HG03139 (cell line): Measurements from ENCODE around the gene UBE2D4.

ENCODE experiments used
- ATAC-seq: cut with Tn5 transposase; IDR thresholded peaks from one replicate; pipeline ENCODE4 v1.9.1; 2021; ENCODE audit not compliant: unreplicated experiment

The UBE2D4 gene

DNA sequence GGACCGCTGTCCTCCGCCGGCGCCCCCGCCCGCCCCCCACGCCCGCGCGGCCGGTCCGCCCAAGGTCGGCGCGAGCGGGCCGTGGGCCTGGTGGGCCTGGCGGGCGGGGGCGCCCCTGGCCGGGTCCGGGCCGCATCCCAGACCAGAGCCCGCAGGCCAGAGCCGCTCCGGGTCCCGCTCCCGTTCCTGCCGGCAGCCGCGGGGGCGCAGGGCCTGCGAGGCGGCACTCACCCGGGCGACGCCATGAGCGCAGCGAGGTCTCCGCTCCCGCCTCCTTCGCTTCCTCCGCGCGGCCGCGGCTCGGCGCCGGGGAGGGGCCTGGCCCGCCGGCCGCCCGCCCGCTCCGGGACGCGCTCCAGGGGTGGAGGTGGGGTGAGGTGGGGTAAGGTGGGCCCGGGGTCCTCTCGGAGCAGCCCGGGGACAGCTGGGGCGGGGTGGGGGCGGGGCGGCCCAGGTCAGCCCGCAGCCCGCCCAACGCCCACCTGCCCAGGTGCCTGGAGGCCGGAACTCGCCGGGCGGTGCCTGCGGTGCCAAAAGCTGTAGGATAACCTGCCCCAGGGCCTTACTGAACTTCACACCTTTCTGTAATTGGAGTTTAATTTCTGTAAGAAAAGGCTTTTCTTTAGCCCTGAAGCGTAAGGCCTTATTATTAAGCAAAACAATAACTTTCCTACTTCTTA is 19.8 kb upstream of the UBE2D4 start, which contains the start of gene URGCP:
TSS of gene URGCP (minus strand) at position 266 of the 680 bp plus-strand sequence. CDS start at position 245, 21 bp downstream.
- ATAC-seq = peak; percentile 77

DNA sequence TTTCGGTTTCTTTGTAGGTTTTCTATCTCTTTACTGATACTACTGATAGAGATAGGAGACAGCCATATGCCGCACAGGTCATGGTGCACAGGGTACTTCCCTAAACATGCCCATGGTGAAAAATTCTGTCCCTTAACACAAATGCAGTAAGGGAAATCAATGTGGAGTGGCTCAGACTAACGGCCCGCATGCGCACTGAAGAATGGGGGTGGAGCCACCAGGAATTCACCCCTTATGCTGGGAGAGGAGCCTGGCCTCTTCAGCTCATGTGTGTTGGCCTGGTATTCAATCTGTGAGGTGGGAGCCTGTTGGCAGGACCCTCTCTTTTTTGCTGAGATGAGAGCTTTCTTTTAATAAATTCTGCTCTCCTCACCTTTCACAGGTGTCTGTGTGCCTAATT is 11.4 kb upstream of the UBE2D4 start:
- ATAC-seq = no peak

DNA sequence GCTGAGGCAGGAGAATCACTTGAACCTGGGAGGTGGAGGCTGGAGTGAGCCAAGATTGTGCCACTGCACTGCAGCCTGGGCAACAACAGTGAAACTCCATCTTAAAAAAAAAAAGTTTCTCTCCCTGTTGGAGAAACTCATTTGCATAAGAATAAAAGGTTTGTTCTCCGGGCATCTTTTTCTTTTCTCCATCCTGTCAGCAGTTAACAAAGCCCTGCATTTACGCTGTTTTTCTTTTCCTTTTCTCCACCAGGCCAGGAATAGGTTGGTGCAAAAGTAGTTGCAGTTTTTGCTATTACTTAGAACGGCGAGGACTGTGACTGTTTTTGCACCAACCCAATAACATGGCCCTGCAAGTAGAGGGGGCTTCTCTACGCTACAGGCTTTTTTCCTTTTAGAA is 10.3 kb upstream of the UBE2D4 start:
- ATAC-seq = no peak

DNA sequence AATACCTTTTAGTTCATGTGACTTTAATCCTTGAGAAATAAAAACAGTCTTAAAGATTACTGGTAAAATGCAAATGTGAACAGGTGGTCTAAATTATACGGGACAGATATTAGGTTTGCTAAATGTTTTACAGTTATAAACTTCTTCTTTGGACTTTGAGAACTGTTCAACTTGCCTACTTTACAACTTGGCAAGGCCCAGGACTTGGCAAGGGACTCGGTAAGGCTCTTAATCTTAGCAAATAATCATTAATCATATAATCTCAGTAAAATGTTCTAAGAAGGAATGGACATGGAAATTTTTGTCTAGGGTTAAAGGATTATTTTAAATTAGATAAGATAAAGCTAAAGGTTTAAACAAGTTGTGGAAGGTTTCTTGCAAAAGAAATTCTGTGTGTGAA is 4.8 kb upstream of the UBE2D4 start:
- ATAC-seq = no peak

DNA sequence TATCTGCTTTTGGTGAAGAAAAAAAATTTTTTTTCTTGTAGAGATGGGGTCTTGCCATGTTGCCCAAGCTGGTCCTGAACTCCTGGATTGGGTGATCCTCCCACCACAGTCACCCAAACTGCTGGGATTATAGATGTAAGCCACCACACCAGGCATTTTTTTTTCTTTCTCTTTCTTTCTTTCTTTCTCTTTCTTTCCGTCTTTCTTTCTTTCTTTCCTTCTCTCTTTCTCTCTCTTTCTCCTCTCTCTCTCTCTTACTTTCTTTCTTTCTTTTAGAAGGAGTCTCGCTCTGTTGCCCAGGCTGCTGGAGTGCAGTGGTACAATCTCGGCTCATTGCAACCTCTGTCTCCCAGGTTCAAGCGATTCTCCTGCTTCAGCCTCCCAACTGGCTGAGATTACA is 3.5 kb upstream of the UBE2D4 start:
- no peak for ATAC-seq

DNA sequence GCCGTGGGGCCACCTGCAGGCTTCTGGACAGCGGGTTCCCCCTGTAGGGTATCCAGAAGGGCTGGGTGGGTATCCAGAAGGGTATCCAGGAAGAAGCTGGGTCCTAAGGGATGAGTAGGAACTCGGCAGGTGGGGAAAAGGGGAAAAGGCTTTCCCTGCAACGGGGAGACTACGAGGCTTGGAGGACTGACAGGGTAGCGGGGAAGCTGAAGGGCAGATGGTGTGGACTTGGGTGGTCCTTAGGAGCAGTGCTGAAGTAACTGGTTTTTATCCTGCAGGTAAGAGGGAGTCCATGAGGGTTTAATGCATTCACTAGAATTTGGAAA is 525 bp downstream of the UBE2D4 start:
- no peak for ATAC-seq

DNA sequence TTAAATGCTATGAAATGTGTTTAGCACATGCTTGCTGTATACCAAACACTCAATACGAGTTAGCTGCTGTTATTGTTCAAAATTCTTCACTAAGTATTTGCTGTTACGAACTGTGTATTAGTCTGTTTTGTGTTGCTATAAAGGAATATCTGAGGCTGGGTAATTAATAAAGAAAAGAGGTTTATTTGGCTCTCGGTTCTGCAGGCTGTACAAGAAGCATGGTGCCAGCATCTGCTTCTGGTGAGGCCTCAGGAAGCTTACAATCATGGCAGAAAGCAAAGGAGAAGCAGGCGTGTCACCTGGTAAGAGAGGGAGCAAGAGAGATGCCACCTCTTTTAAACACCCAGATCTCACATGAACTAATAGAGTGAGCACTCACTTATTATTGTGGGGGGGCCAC is 1.6 kb downstream of the UBE2D4 start:
- no peak for ATAC-seq

DNA sequence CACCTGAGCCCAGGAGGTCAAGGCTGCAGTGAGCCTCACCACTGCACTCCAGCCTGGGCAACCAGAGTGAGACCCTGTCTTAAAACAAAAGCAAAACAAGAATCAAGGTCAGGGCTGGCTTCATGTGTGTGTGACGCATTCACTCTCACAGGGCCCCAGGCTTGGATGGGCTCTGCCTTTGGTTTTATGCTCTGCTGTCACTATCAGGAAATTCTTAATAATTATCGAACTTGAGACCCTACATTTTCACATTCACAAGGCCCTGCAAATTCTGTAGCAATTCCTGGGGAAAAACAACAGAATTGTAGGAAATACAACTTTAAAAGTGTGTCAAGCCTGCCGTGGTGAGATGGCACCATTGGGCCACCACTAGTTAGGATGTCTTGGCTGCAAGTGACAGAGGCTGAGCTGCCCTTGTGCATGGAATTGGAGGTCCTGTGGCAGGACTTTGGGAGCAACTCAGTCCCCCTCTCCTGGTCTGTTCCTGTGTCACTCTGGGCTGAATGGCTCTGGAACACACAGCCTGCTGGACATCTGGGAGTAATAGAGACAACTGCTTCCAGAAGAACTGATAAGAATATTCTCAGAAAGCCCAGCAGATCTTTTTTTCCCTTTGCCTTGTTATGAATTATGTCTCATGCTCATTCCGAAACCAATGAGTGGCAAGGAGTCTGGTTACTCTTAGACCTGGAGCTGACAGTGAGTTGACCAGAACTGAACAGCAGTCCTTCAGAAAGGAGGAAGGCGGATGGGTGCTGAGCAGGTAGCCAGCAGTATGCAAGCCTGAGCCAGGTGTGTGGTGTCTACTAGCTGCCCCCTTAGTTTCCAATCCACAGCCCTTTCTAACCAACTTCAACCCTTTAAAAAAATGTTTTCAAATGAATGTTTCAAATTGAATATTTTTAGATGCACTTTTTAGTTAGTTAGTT is 3.6 kb downstream of the UBE2D4 start:
- ATAC-seq = no peak

DNA sequence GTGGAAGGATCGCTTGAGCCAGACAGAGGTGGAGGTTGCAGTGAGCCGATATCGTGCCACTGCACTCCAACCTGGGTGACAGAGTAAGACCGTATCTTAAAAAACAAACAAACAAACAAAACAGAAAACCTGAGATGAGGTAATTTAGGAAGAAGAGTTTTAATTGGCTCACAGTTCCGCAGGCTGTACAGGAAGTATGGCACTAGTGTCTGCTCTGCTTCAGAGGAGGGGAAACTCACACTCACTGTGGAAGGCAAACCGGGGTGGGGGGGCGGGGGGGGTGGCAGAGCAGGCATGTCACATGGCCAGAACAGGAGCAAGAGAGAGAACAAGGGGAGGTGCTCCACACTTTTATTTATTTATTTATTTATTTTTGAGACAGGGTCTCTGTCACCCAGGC is 5.1 kb downstream of the UBE2D4 start:
- no peak for ATAC-seq

DNA sequence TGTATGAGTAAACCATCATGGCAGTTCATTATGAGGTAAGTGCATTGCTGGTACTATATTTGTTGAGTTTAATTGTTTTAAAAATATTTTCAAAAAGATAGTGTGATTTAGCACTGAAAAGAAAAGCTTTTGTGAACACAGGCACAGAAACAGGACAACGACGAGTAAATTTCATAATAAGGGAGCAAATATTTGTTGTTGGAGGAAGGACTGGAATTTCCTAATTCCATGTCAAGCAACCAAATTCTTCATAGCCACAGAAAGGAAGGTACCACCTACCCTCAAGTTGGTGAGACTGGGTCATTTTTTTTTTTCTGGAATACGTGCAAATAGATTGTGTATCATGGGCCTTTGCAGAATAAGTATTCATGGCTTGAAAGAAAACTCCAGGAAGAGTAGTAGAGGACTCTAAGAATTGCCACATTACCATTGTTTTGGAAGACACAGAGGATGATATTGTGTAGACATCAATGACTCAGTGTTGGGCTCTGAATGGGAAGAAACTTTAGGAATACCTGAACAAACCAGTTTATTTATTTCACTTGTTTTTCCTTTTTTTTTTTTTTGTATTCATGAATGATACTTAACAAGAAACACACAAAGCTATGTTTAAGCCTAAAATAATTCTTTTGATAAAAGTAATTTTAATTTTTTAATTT is 7.8 kb downstream of the UBE2D4 start:
- no peak for ATAC-seq

DNA sequence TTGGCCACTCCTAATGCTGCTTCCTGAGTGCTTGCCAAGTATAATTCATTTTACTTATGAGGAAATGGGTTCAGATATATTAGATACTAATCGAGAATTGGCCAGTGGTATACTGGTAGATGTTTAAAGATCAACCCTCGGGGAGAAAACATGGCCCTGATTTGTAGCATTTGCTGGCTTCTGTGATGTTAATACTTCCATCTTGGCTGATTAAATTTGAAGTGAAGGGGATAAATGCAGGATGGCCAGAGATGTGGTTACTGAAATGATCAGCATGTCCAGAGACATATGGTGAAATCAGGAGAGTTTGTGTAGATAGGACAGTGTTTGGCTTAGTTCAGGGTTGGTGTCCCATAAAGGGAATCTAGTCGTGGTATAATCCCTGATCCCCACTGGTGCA is 11.2 kb downstream of the UBE2D4 start:
- no peak for ATAC-seq

DNA sequence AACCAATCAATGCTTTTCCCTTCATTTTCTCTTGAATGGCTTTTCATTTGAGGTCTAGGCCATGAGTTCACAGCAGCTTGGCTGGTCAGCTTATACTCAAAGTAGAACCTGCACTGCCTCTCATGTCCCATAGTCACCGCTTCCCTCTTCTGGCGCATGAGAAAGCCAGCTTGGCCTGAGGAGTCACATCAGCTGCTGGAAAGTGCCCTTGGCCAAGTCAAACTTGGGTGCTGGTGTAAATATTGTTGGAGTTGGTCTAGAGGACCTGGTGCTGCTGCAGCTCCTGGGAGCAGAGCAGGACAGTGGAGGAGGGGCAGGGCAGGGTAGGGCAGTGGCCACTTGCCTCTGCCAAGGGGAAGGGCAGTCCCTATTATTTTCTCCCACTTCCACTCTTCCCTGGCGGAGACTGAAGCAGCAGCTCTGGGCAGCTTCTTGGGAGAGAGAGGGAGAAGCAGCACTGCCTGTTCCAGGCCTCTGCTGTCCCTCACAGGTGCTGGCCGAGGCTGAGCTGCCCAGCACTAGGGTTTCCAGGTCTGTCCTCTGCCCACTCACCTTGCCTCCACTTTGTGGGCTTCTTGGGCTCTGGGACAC is 12.8 kb downstream of the UBE2D4 start:
- no peak for ATAC-seq

DNA sequence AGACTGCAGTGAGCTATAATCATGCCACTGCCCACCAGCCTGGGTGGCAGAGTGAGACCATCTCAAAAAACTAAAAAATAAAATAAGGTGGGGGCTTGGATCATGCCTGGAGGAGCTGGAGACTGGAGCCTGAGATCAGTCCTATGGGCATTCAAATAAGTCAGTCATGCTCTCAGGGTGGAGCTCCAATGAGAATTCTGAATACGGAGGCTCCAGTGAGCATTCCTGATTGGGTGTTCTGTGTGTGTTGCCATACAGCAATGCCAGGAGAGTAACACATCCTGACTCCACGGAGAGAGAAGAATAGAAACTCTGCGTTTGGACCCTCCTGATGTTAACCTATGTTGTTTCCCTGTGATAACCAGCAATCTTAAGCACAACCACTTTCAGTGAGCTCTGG is 16.0 kb downstream of the UBE2D4 start:
- no peak for ATAC-seq

DNA sequence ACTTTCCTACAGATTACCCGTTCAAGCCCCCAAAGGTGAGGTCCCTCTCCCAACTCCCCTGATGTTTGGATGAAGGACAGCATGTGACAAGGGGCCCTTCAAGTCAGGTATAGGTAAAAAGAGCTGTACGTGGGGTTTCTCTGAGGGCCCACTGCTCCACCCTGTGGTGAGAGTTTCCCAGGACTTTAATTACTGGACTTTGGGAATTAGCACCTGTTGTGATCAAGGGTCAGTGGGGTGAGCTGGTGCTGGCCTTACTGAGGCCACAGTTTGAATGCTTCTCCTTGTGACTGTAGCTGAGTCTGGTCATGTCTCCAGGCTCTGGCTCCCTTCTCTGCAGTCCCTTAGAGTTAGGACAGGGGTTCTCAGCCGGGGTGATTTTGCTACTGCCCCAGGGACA is 16.8 kb downstream of the UBE2D4 start:
- no peak for ATAC-seq

DNA sequence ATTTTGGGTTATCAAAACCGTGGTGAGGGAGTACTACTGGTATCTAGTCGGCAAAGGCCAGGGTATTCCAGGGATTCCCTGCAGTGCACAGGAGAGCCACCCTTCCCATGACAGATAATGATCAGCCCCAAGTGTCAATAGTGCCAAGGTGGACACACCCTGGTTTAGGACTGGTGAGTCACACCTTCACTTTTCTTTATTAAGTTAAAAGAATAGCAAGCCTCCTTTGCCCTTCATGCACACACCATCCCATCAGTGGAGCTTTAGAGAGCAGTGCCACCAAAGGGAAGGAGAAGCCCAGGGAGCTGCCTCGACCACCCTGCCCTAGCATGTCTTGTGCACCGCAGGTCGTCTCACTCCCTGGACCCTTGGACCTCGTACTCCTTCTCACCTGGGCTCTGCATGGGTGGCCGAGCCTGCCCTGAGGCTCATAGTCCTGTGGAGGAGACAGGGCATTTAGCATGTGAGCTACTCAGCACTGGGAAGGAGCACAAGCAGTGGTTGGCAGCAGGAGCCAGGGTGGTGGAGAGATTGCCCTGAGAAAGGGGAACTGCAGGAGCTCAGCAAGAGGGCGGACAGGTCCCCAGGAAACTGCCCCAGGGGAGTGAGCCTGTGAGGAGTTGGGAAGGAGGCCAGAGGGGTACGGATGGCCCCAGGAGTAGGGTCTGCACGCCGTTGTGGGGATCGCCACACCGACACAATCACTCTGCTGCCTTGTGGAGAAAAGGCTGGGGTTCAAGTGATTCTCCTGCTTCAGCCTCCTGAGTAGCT is 17.4 kb downstream of the UBE2D4 start:
- no peak for ATAC-seq

DNA sequence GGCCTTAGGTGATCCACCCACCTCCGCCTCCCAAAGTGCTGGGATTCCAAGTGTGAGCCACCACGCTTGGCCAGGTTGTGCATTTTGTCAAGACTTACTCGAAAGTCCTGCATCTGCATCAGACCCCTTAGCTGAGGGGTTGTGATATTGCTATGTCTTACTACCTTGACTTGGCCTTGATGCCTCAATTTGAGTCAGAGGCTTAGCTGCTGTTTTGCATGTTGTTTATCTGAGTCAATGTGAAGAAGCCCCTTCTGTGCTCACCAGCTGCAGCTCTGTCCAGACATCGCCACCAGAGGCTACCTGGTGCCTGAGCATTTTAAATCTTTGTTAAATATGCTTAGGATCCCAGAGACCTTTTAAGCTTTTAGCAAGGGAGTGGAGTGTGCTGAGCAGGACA is 18.1 kb downstream of the UBE2D4 start:
- no peak for ATAC-seq

DNA sequence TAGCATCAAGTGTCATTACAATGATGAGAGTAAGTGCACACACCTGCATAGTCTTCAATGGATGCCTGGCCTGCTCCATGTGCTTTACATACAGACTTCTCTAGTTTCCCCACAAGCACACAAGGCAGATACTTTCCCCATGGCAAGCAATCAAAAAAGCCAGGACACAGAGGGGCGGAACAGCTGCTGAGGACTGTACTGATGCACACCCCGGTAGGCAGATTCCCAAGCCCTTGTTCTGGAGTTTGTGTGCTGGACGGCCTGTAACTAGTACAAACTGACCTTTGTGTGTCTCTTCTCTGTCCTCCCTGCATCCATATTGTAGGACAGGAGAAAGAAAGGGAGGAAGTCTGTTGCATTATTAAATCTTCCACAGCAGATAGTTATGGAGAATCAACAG is 25.8 kb downstream of the UBE2D4 start:
- ATAC-seq = no peak

DNA sequence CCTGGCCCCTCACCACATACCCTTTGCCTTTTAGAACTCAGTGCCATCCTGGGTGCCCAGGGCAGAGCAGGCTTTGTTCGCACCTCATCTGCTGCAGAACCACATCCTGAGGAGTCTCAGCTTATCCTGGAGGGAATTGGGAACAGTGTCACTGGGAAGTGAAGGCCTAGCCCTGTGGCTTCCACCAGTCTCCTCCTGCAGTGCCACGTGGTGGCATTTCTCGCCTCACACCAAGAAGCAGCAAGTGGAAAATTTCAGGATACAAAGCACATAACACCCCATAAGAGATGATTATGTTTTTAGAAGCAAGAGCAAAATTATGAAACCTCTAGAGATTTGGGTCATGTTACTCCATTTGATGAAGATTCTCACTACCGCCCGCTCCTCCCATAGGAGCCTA is 26.8 kb downstream of the UBE2D4 start:
- ATAC-seq = no peak

DNA sequence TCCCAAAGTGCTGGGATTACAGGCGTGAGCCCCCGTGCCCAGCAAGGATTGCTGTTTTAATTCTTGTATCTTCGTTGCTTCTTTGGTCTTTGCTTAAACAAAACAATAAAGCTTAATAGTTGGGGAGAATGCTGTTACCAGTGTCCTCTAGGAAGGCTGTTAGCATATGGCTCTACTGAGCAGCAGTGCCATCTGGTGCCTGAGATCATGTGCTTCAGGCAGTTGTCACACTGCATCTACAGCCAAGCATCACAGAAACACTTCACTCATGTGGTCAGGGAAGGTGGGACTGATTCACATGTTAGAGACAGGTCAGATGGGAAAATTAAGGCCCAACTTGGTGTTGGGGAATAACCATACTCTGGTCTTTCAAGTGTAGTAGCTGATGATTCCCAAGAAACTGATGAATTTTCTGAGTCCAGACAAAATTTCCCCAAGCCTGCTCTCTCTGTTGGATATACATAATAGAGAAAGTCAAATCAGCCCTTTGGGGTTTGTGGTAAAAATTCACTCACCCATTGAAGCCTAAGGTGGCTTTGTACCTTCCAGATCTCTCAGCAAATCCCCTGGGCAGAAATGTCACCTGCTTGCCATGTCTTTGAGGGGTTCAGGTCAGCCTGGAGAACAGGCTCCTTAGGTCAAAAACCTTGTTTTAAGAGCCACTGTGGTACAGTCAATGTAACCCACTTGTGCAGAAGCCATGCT is 28.4 kb downstream of the UBE2D4 start:
- ATAC-seq = peak; percentile 55

DNA sequence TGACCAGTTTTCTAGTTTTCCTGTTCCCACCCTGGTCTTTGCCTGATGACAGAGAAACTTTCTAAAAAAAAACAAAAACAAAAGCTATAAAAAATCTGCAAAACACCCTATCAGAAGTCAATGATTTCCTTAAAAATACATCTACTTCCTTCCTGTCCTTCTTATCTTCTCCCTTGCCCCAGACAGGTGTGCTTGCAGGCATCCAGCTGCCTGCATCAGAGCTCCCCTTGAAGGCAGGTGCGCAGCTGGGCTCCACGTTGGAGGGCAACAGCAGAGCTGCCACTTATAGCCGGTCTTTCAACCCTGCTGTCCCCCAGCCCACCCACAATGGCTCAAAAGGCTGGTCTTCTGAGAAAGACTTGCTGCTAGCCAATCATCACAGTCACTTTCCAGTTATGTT is 29.8 kb downstream of the UBE2D4 start:
- no peak for ATAC-seq
